ENCODE data around the gene RAPGEF2. TPM values are rescaled to one million over a fixed set of nuclear protein-coding genes. Genes with fewer than 3 reads are reported as not detected.

The RAPGEF2 gene
- total RNA-seq, 1 experiment from 2014 or later = 17.6 TPM

GRCh38 chr4:159366966-159367780 is 264.3 kb downstream of the RAPGEF2 start:
- BruUV-seq (replicated peaks) = no TSS peak
- POLR2A ChIA-PET = interaction anchor here (0.6 kb wide), 1 partner anchor 10 kb away, joined by 11 read pairs; no protein-coding TSS in a partner anchor
- H3K27ac ChIP-seq (ENCODE audit: low read length) = no peak overlapping the region
- in situ Hi-C loops (cut with HindIII; ENCODE audit: low pct_unique_long_range_greater_than_20kb, low sequenced_read_pairs) (no loop called here), intact Hi-C loops (cut with micrococcal nuclease; ENCODE audit: unreplicated experiment) (no loop called here)
- TF ChIP-seq TCF7L2 (IDR thresholded peaks at IDR 0.05; ENCODE audit: low read depth, low read length) (no peak), POLR2AphosphoS5 (IDR thresholded peaks at IDR 0.05; ENCODE audit: low read depth, low read length) (no peak), REST (IDR thresholded peaks at IDR 0.05; ENCODE audit: insufficient read depth in 1 of 2, low read depth in 2 of 2, low read length in 1 of 2) (no peak), SIN3A (IDR thresholded peaks at IDR 0.05; ENCODE audit: borderline replicate concordance, insufficient read depth, low read depth, low read length) (no peak)
- TF ChIP-seq, protein P1, sequence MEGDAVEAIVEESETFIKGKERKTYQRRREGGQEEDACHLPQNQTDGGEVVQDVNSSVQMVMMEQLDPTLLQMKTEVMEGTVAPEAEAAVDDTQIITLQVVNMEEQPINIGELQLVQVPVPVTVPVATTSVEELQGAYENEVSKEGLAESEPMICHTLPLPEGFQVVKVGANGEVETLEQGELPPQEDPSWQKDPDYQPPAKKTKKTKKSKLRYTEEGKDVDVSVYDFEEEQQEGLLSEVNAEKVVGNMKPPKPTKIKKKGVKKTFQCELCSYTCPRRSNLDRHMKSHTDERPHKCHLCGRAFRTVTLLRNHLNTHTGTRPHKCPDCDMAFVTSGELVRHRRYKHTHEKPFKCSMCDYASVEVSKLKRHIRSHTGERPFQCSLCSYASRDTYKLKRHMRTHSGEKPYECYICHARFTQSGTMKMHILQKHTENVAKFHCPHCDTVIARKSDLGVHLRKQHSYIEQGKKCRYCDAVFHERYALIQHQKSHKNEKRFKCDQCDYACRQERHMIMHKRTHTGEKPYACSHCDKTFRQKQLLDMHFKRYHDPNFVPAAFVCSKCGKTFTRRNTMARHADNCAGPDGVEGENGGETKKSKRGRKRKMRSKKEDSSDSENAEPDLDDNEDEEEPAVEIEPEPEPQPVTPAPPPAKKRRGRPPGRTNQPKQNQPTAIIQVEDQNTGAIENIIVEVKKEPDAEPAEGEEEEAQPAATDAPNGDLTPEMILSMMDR (IDR thresholded peaks at IDR 0.05) = no peak
- no peaks in the 10 kb centered on the region for H3K27me3 ChIP-seq (ENCODE audit: control insufficient read depth, insufficient read depth, low read length)
- H3K9me3 ChIP-seq (ENCODE audit: control insufficient read depth, insufficient read depth, low read depth, low read length) = no peaks in the 10 kb centered on the region
- ATAC-seq (no peak), DNase-seq (ENCODE audit: low read depth, low spot score) (no peak)
- no peak overlapping the region for H3K4me3 ChIP-seq (ENCODE audit: low read depth in 2 of 2, low read length in 2 of 2)
- CTCF ChIA-PET = no interaction called here
- no peaks in the 10 kb centered on the region for H3K36me3 ChIP-seq (ENCODE audit: control insufficient read depth, insufficient read depth, low read length)
- no peaks in the 10 kb centered on the region for H3K4me1 ChIP-seq (ENCODE audit: control insufficient read depth, insufficient read depth, low read length)

GRCh38 chr4:159367781-159368080 is 264.9 kb downstream of the RAPGEF2 start:
- TF ChIP-seq POLR2AphosphoS5 (IDR thresholded peaks at IDR 0.05; ENCODE audit: low read depth, low read length) = no peak
- no peak for TF ChIP-seq SIN3A (IDR thresholded peaks at IDR 0.05; ENCODE audit: borderline replicate concordance, insufficient read depth, low read depth, low read length)
- Histone ChIP-seq H3K27ac (ENCODE audit: low read length) (no peak overlapping the region), H3K4me1 (ENCODE audit: control insufficient read depth, insufficient read depth, low read length) (no peaks in the 10 kb centered on the region), H3K9me3 (ENCODE audit: control insufficient read depth, insufficient read depth, low read depth, low read length) (no peaks in the 10 kb centered on the region), H3K27me3 (ENCODE audit: control insufficient read depth, insufficient read depth, low read length) (no peaks in the 10 kb centered on the region), H3K36me3 (ENCODE audit: control insufficient read depth, insufficient read depth, low read length) (no peaks in the 10 kb centered on the region), H3K4me3 (ENCODE audit: low read depth in 2 of 2, low read length in 2 of 2) (no peak overlapping the region)
- ChIA-PET CTCF (no interaction called here), POLR2A (no interaction called here)
- no peak for ATAC-seq
- no TSS peak for BruUV-seq (replicated peaks)
- in situ Hi-C loops (cut with HindIII; ENCODE audit: low pct_unique_long_range_greater_than_20kb, low sequenced_read_pairs) = no loop called here
- intact Hi-C loops (cut with micrococcal nuclease; ENCODE audit: unreplicated experiment) = no loop called here
- DNase-seq (ENCODE audit: low read depth, low spot score) = no peak

DNA sequence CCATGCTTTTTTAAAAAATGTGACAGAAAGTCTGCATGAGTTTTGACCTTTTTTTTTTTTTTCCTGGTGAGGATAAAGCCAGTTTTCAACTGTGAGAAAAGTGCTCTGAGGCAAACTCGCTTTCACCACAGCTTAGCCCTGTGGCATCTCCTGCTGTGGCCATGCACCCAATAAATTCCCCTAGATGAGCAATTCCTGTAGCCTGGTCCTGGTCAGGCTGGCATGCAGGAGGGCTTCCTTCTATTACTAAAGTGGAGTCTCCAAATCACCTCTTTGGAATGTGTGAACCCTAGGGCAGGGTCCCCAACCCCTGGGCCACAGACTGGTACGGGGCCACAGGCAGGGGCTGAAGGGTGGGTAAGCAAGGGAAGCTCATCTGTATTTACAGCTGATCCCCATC is 265.4 kb downstream of the RAPGEF2 start:
- in situ Hi-C loops (cut with HindIII; ENCODE audit: low pct_unique_long_range_greater_than_20kb, low sequenced_read_pairs) (no loop called here), intact Hi-C loops (cut with micrococcal nuclease; ENCODE audit: unreplicated experiment) (no loop called here)
- no peak for ATAC-seq
- H3K36me3 ChIP-seq (ENCODE audit: control insufficient read depth, insufficient read depth, low read length) = no peaks in the 10 kb centered on the region
- no peak overlapping the region for H3K4me3 ChIP-seq (ENCODE audit: low read depth in 2 of 2, low read length in 2 of 2)
- BruUV-seq (replicated peaks) = no TSS peak
- no peaks in the 10 kb centered on the region for H3K9me3 ChIP-seq (ENCODE audit: control insufficient read depth, insufficient read depth, low read depth, low read length)
- no peak overlapping the region for H3K27ac ChIP-seq (ENCODE audit: low read length)
- H3K27me3 ChIP-seq (ENCODE audit: control insufficient read depth, insufficient read depth, low read length) = no peaks in the 10 kb centered on the region
- no peaks in the 10 kb centered on the region for H3K4me1 ChIP-seq (ENCODE audit: control insufficient read depth, insufficient read depth, low read length)
- TF ChIP-seq POLR2AphosphoS5 (IDR thresholded peaks at IDR 0.05; ENCODE audit: low read depth, low read length) (no peak), REST (IDR thresholded peaks at IDR 0.05; ENCODE audit: insufficient read depth in 1 of 2, low read depth in 2 of 2, low read length in 1 of 2) (no peak), SIN3A (IDR thresholded peaks at IDR 0.05; ENCODE audit: borderline replicate concordance, insufficient read depth, low read depth, low read length) (no peak), TCF7L2 (IDR thresholded peaks at IDR 0.05; ENCODE audit: low read depth, low read length) (no peak)
- TF ChIP-seq, protein P1 (IDR thresholded peaks at IDR 0.05) = no peak
- no peak for DNase-seq (ENCODE audit: low read depth, low spot score)
- CTCF ChIA-PET = no interaction called here
- POLR2A ChIA-PET = no interaction called here

Data from Panc1 (cell line).